A673 (cell line): ENCODE measurements around the gene ESPN. TPM values are rescaled to one million over a fixed set of nuclear protein-coding genes. Genes with fewer than 3 reads are reported as not detected.

Source experiments
- BruUV-seq: library from RNA; stranded (reverse); fragments of 400-500 nt; replicated peaks from 2 replicates; lab custom pipeline; 2021; lab: Mats Ljungman, UMichigan
- CTCF ChIA-PET: fragments of 300-600 bp; sonication (Branson Sonifier 250); formaldehyde crosslinking; loops from one replicate; lab custom pipeline; 2022; ENCODE audit warnings: antibody characterized with exemption; lab: Charles Lee
- POLR2A ChIA-PET: fragments of 300-600 bp; sonication (Branson Sonifier 250); formaldehyde crosslinking; loops from one replicate; lab custom pipeline; 2022; ENCODE audit warnings: antibody characterized with exemption; ENCODE audit not compliant: low non-redundant PET; lab: Charles Lee
- DNase-seq: peaks from one replicate; pipeline ENCODE4 v3.0.0-alpha.2; 2015; ENCODE audit warnings: low spot score
- H3K27ac ChIP-seq: fragments of 200-600 bp; sonication (generic); 2 replicates; pipeline ENCODE4 v1.5.1; 2016; ENCODE audit warnings: mixed run types, low read depth, mild to moderate bottlenecking, mixed read lengths, antibody characterized with exemption, low read length; ENCODE audit not compliant: poor library complexity, severe bottlenecking
- H3K27me3 ChIP-seq: fragments of 200-600 bp; sonication (generic); replicated peaks from 2 replicates; pipeline ENCODE4 v1.6.1; 2017; ENCODE audit warnings: mixed run types, low read depth, mild to moderate bottlenecking, mixed read lengths, antibody characterized with exemption, low read length; ENCODE audit not compliant: insufficient read depth, poor library complexity
- H3K36me3 ChIP-seq: fragments of 200-600 bp; sonication (generic); 2 replicates; pipeline ENCODE4 v1.6.1; 2016; ENCODE audit warnings: mixed run types, mild to moderate bottlenecking, mixed read lengths, antibody characterized with exemption, low read length; ENCODE audit not compliant: insufficient read depth, poor library complexity, severe bottlenecking
- H3K4me1 ChIP-seq: fragments of 200-600 bp; sonication (generic); 2 replicates; pipeline ENCODE4 v1.6.1; 2017; ENCODE audit warnings: mixed run types, mild to moderate bottlenecking, mixed read lengths, antibody characterized with exemption, low read length; ENCODE audit not compliant: insufficient read depth, poor library complexity, severe bottlenecking
- H3K4me3 ChIP-seq: fragments of 200-600 bp; sonication (generic); 2 replicates; pipeline ENCODE4 v1.5.1; 2016; ENCODE audit warnings: low read depth, mixed run types, mild to moderate bottlenecking, mixed read lengths, low read length; ENCODE audit not compliant: poor library complexity, severe bottlenecking
- H3K9me3 ChIP-seq: fragments of 200-600 bp; sonication (generic); 2 replicates; pipeline ENCODE4 v1.6.1; 2016; ENCODE audit warnings: mixed run types, low read depth, mild to moderate bottlenecking, mixed read lengths, antibody characterized with exemption, low read length; ENCODE audit not compliant: poor library complexity, severe bottlenecking
- EZH2 ChIP-seq: fragments of 200-600 bp; sonication (generic); IDR thresholded peaks from 2 replicates; pipeline ENCODE4 v1.6.1; 2017; ENCODE audit warnings: borderline replicate concordance, low read depth, mild to moderate bottlenecking, mixed read lengths, antibody characterized with exemption, low read length; ENCODE audit not compliant: poor library complexity, severe bottlenecking
- intact Hi-C: fragments of 100-400 bp; cut with micrococcal nuclease; formaldehyde crosslinking; loops from one replicate; pipeline ENCODE4 v1.10.0; 2022; ENCODE audit not compliant: unreplicated experiment
- total RNA-seq: library from RNA; stranded (reverse); gene quantifications from 2 replicates; pipeline ENCODE4 v1.2.3, GENCODE V29; 2021
- TF ChIP-seq, protein P1 (sequence below): fragments of 300-800, 200-600 bp; sonication (generic); conservative IDR thresholded peaks from 2 replicates; pipeline ENCODE4 v1.5.1; 2017; ENCODE audit warnings: low read depth, mild to moderate bottlenecking, antibody characterized with exemption, low read length, moderate library complexity, mixed read lengths

The ESPN gene
- total RNA-seq, 1 experiment from 2014 or later = not detected

GRCh38 chr1:6506210-6507036 lies 81.8 kb downstream of the ESPN start:
- no peaks in the 10 kb centered on the region for H3K4me1 ChIP-seq
- H3K36me3 ChIP-seq = no peaks in the 10 kb centered on the region
- TF ChIP-seq EZH2 = no peak
- TF ChIP-seq, protein P1, sequence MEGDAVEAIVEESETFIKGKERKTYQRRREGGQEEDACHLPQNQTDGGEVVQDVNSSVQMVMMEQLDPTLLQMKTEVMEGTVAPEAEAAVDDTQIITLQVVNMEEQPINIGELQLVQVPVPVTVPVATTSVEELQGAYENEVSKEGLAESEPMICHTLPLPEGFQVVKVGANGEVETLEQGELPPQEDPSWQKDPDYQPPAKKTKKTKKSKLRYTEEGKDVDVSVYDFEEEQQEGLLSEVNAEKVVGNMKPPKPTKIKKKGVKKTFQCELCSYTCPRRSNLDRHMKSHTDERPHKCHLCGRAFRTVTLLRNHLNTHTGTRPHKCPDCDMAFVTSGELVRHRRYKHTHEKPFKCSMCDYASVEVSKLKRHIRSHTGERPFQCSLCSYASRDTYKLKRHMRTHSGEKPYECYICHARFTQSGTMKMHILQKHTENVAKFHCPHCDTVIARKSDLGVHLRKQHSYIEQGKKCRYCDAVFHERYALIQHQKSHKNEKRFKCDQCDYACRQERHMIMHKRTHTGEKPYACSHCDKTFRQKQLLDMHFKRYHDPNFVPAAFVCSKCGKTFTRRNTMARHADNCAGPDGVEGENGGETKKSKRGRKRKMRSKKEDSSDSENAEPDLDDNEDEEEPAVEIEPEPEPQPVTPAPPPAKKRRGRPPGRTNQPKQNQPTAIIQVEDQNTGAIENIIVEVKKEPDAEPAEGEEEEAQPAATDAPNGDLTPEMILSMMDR = no peak
- H3K9me3 ChIP-seq = no peaks in the 10 kb centered on the region
- POLR2A ChIA-PET = no interaction called here
- H3K4me3 ChIP-seq = no peak overlapping the region
- intact Hi-C loops = no loop called here
- CTCF ChIA-PET = no interaction called here
- H3K27me3 ChIP-seq = no peaks in the 10 kb centered on the region
- H3K27ac ChIP-seq = no peak overlapping the region
- no peak for DNase-seq
- no TSS peak for BruUV-seq

GRCh38 chr1:6507037-6507428 lies 82.5 kb downstream of the ESPN start:
- Histone ChIP-seq H3K4me3 (no peak overlapping the region), H3K4me1 (no peaks in the 10 kb centered on the region), H3K36me3 (no peaks in the 10 kb centered on the region), H3K27ac (no peak overlapping the region), H3K27me3 (no peaks in the 10 kb centered on the region), H3K9me3 (no peaks in the 10 kb centered on the region)
- POLR2A ChIA-PET = interaction anchor here (0.6 kb wide), 1 partner anchor 126 kb away, joined by 7 read pairs; no protein-coding TSS in a partner anchor
- CTCF ChIA-PET = no interaction called here
- intact Hi-C loops = no loop called here
- DNase-seq = no peak
- no TSS peak for BruUV-seq
- no peak for TF ChIP-seq EZH2
- TF ChIP-seq, protein P1 = no peak

DNA sequence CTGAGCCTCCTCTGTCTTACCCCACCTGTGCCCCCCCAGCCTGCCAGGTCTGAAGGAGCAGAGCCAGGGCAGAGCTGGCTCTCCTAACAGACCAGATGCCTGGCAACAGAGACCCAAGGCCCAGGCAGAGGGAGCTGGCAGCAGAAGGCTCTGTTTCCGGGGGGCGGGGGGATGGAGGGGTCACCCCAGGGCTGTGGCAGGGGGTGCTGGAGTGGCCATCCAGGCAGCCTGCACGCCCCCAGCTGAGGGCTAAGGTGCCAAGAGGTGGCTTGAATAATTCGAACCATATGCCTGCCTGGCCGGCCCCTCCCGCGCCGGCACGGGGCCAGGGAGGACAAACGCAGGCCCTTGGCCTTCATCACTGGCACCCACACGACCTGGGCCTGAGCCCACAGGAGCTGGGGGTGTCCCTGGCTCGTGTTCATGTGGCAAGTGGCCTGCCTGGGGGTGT lies 82.9 kb downstream of the ESPN start:
- no TSS peak for BruUV-seq
- no peaks in the 10 kb centered on the region for H3K27me3 ChIP-seq
- no peak overlapping the region for H3K4me3 ChIP-seq
- ChIA-PET POLR2A (interaction anchor here (0.6 kb wide), 1 partner anchor 126 kb away, joined by 7 read pairs; no protein-coding TSS in a partner anchor), CTCF (no interaction called here)
- H3K36me3 ChIP-seq = no peaks in the 10 kb centered on the region
- intact Hi-C loops = no loop called here
- no peaks in the 10 kb centered on the region for H3K4me1 ChIP-seq
- H3K9me3 ChIP-seq = no peaks in the 10 kb centered on the region
- TF ChIP-seq EZH2 = no peak
- TF ChIP-seq, protein P1 = no peak
- H3K27ac ChIP-seq = no peak overlapping the region
- DNase-seq = no peak
